Osteoblast (primary cell): ENCODE results near the gene NAALADL1. TPM values are rescaled to one million over a fixed set of nuclear protein-coding genes. Genes with fewer than 3 reads are reported as not detected.

Experiments
- DNase-seq: peaks from one replicate; pipeline ENCODE4 v3.0.0; 2011; ENCODE audit warnings: low spot score, mixed read lengths; ENCODE audit not compliant: insufficient read length; ENCODE audit errors: missing footprints
- H2AFZ ChIP-seq: 2 replicates; pipeline ENCODE4 v1.6.0; 2011; ENCODE audit warnings: mild to moderate bottlenecking, low read length
- H3K27ac ChIP-seq: 2 replicates; pipeline ENCODE4 v1.5.1; 2011; ENCODE audit warnings: mild to moderate bottlenecking, low read depth, low read length, moderate library complexity
- H3K27me3 ChIP-seq: 2 replicates; pipeline ENCODE4 v1.6.0; 2012; ENCODE audit warnings: mild to moderate bottlenecking, control low read depth, inconsistent platforms, low read length, moderate library complexity; ENCODE audit not compliant: insufficient read depth
- H3K36me3 ChIP-seq: 2 replicates; pipeline ENCODE4 v1.5.1; 2011; ENCODE audit warnings: mild to moderate bottlenecking, low read length, control low read depth, moderate library complexity; ENCODE audit not compliant: insufficient read depth
- H3K4me1 ChIP-seq: 2 replicates; pipeline ENCODE4 v1.5.1; 2011; ENCODE audit warnings: mild to moderate bottlenecking, low read length, control low read depth, moderate library complexity; ENCODE audit not compliant: insufficient read depth
- H3K4me2 ChIP-seq: 2 replicates; pipeline ENCODE4 v1.6.0; 2011; ENCODE audit warnings: mild to moderate bottlenecking, low read length; ENCODE audit not compliant: insufficient read depth
- H3K4me3 ChIP-seq: fragments of 200-600 bp; sonication (generic); 3 replicates; pipeline ENCODE4 v1.5.1; 2012; ENCODE audit warnings: mild to moderate bottlenecking, low read length, inconsistent platforms; ENCODE audit not compliant: insufficient read depth
- H3K79me2 ChIP-seq: 2 replicates; pipeline ENCODE4 v1.6.0; 2012; ENCODE audit warnings: mild to moderate bottlenecking, low read length, control low read depth, inconsistent platforms; ENCODE audit not compliant: insufficient read depth
- H3K9me3 ChIP-seq: 2 replicates; pipeline ENCODE4 v1.5.1; 2011; ENCODE audit warnings: low read depth, low read length, control low read depth
- H4K20me1 ChIP-seq: 2 replicates; pipeline ENCODE4 v1.6.0; 2012; ENCODE audit warnings: mild to moderate bottlenecking, low read length, control low read depth; ENCODE audit not compliant: insufficient read depth
- total RNA-seq: library from RNA; depleted of rRNA; stranded (reverse); fragments of >200 nt; gene quantifications from 2 replicates; pipeline ENCODE4 v1.2.3, GENCODE V29; 2012
- TF ChIP-seq, protein P1 (sequence below): IDR thresholded peaks from 2 replicates; pipeline ENCODE4 v1.5.1; 2011; ENCODE audit warnings: mild to moderate bottlenecking, low read depth, low read length, moderate library complexity; ENCODE audit errors: extremely low read depth

NAALADL1 gene
- total RNA-seq, 1 donor: 17.7 TPM

DNA sequence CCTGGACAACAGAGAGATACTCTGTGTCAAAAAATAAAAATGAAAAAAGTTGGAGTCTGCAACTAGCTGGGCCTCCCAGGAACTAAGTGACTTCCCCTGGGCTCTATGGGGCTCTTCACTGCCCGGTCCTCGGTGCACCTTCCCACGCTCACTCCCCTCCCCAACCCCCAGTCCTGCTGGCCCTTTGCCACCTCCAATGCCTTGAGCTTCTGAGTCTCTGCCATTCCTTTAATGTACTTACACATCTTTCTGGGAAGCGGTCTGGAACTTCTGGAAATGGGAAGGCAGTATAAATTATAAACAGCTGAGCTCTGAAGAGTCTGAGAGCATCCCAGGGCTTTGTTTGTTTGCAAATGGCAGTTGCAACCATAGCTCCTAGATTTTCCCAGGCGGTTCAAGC is 55.6 kb downstream of the NAALADL1 start:
- Histone ChIP-seq H3K4me1 (peaks cover 12% of the 10 kb centered on the region), H3K79me2 (no peaks in the 10 kb centered on the region), H3K4me3 (no peak overlapping the region), H3K27me3 (no peaks in the 10 kb centered on the region), H3K27ac (no peak overlapping the region), H4K20me1 (no peaks in the 10 kb centered on the region), H3K9me3 (no peaks in the 10 kb centered on the region), H2AFZ (no peak overlapping the region), H3K4me2 (no peak overlapping the region), H3K36me3 (no peaks in the 10 kb centered on the region)
- no peak for DNase-seq
- TF ChIP-seq, protein P1, sequence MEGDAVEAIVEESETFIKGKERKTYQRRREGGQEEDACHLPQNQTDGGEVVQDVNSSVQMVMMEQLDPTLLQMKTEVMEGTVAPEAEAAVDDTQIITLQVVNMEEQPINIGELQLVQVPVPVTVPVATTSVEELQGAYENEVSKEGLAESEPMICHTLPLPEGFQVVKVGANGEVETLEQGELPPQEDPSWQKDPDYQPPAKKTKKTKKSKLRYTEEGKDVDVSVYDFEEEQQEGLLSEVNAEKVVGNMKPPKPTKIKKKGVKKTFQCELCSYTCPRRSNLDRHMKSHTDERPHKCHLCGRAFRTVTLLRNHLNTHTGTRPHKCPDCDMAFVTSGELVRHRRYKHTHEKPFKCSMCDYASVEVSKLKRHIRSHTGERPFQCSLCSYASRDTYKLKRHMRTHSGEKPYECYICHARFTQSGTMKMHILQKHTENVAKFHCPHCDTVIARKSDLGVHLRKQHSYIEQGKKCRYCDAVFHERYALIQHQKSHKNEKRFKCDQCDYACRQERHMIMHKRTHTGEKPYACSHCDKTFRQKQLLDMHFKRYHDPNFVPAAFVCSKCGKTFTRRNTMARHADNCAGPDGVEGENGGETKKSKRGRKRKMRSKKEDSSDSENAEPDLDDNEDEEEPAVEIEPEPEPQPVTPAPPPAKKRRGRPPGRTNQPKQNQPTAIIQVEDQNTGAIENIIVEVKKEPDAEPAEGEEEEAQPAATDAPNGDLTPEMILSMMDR: no peak

DNA sequence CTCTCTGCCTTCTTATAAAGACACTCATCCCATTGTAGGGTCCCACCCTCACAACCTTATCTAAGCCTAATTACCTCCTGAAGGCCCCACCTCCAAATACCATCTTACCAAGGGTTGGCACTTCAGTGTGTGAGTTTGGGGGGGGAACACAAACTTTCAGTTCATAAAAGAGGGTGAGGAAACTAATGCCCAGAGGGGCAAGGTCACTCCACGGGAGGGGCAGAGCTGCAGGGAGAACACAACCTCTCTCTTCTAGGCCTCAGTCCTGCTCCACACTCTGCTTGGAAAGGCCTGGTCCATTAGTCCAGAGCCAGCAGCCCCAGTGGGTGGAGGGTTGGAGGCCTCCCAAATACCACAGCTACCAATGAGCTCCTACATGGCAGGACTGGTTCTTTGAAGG is 58.9 kb downstream of the NAALADL1 start:
- Histone ChIP-seq H3K79me2 (no peaks in the 10 kb centered on the region), H3K4me1 (peaks cover 9% of the 10 kb centered on the region), H3K9me3 (no peaks in the 10 kb centered on the region), H4K20me1 (no peaks in the 10 kb centered on the region), H3K27ac (no peak overlapping the region), H3K36me3 (no peaks in the 10 kb centered on the region), H3K4me3 (no peak overlapping the region), H3K4me2 (no peak overlapping the region), H3K27me3 (no peaks in the 10 kb centered on the region), H2AFZ (no peak overlapping the region)
- TF ChIP-seq, protein P1: no peak
- DNase-seq: no peak

DNA sequence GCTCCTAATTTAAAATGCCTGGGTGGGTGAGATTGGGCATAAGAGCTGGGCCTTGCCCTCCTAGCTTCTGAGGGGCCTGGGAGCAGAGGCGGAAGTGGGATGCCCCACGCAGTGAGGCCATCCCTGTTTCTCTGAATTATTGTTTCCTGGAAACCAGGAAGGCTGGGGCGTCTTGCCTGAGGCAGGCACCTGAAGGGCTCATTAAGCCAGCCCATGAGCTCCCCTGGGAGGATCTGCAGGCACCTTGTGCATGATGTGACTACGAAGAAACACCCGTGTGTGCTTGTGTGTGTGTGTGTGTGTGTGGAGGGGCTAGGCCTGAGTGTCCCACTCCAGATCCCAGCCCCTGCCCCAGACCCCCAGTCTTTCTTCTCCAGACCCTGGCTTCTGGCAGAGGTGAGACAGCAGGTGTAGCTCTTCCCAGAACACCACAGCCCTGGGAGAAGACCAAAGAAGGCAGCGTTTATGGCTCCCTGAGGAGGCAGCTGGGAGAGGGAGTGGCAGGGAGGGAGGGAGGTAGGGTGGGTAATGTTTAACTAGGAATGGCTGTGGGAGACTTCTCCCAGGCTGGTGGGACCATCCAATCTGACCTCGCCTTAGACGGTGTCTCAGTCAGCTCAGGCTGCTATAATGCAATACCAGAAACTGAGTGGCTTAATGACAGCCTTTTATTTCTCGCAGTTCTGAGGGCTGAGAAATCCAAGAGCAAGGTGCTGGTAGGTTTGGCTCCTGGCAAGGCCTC is 59.5 kb downstream of the NAALADL1 start:
- Histone ChIP-seq H3K36me3 (no peaks in the 10 kb centered on the region), H3K9me3 (no peaks in the 10 kb centered on the region), H4K20me1 (no peaks in the 10 kb centered on the region), H3K4me1 (peaks cover 9% of the 10 kb centered on the region), H2AFZ (no peak overlapping the region), H3K79me2 (no peaks in the 10 kb centered on the region), H3K27ac (no peak overlapping the region), H3K27me3 (no peaks in the 10 kb centered on the region), H3K4me3 (no peak overlapping the region), H3K4me2 (no peak overlapping the region)
- TF ChIP-seq, protein P1: no peak
- DNase-seq: no peak

DNA sequence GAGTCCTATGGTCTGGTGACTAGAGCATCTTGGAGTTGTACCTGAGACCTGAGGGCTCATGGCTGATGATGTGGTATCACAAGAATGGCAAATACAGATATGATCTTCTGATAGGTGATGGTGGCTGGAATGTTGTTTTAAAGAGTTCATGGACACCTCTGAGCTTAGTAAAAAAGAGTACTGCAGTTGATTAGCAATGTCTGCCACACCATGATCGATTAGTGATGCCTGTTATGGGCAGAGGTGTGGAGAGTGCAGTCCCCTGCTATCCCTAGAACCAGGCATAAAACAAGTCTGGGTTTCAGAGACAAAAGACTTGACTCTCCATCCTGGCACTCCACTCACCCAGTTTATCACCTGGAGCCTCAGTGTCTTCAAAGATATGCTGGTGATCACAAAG is 60.2 kb downstream of the NAALADL1 start:
- Histone ChIP-seq H4K20me1 (no peaks in the 10 kb centered on the region), H3K9me3 (no peaks in the 10 kb centered on the region), H3K27me3 (no peaks in the 10 kb centered on the region), H3K4me3 (no peak overlapping the region), H3K36me3 (no peaks in the 10 kb centered on the region), H3K27ac (no peak overlapping the region), H3K79me2 (no peaks in the 10 kb centered on the region), H3K4me2 (no peak overlapping the region), H2AFZ (no peak overlapping the region), H3K4me1 (peaks cover 9% of the 10 kb centered on the region)
- DNase-seq: no peak
- TF ChIP-seq, protein P1: no peak
